Upper lobe of left lung (tissue), 6 donors: ENCODE measurements around the gene PLIN3. TPM values are rescaled to one million over a fixed set of nuclear protein-coding genes. Genes with fewer than 3 reads are reported as not detected.
"Not testable (repeated sequence)": the region's sequence is repeated elsewhere in the genome, so short reads cannot be mapped to it uniquely, and the experiment has no call there.

Experiments used
- ATAC-seq, 2 donors: fragments of 200-7000 bp; cut with Tn5 transposase; one replicate each; pipeline ENCODE4 v1.9.1; 2022; ENCODE audit warnings: mild to moderate bottlenecking in 2 of 2, moderate library complexity in 2 of 2; ENCODE audit not compliant: low FRiP score in 2 of 2
- DNase-seq, 2 donors: peaks; one replicate each; pipeline ENCODE4 v3.0.0-alpha.2; 2019 to 2020
- H3K27ac ChIP-seq, 4 donors: fragments of 200-600 bp; sonication (generic); one replicate each; pipeline ENCODE4 v1.5.1; 2016 to 2019
- H3K27me3 ChIP-seq, 4 donors: fragments of 200-600 bp; sonication (generic); one replicate each; pipeline ENCODE4 v1.5.1; 2017 to 2019
- H3K36me3 ChIP-seq, 4 donors: fragments of 200-600 bp; sonication (generic); one replicate each; pipeline ENCODE4 v1.5.1; 2016 to 2019
- H3K4me1 ChIP-seq, 4 donors: fragments of 200-600 bp; sonication (generic); one replicate each; pipeline ENCODE4 v1.5.1; 2018 to 2019
- H3K4me3 ChIP-seq, 4 donors: fragments of 200-600 bp; sonication (generic); one replicate each; pipeline ENCODE4 v1.5.1; 2017 to 2019; ENCODE audit warnings: mild to moderate bottlenecking in 2 of 4, moderate library complexity in 1 of 4
- H3K9me3 ChIP-seq, 4 donors: fragments of 200-600 bp; sonication (generic); one replicate each; pipeline ENCODE4 v1.5.1; 2018 to 2019
- CTCF ChIP-seq, 6 experiments: fragments of 450-650 bp in 4 of 6; fragments of 200-600 bp in 2 of 6; sonication (generic) in 2 of 6; IDR thresholded peaks; one replicate each; pipeline ENCODE4 v1.5.1; 2016 to 2019; ENCODE audit warnings: antibody characterized with exemption in 6 of 6
- EP300 ChIP-seq, 4 donors: sonication (generic); formaldehyde crosslinking; IDR thresholded peaks; one replicate each; pipeline ENCODE4 v1.5.1; 2017; ENCODE audit warnings: antibody characterized with exemption in 4 of 4, control low read depth in 2 of 4
- POLR2A ChIP-seq, 4 donors: fragments of 450-650 bp; IDR thresholded peaks; one replicate each; pipeline ENCODE4 v1.5.1; 2016 to 2017; ENCODE audit warnings: antibody characterized with exemption in 4 of 4, mild to moderate bottlenecking in 2 of 4
- POLR2AphosphoS5 ChIP-seq, 2 donors: sonication (generic); formaldehyde crosslinking; IDR thresholded peaks; one replicate each; pipeline ENCODE4 v1.5.1; 2017; ENCODE audit warnings: antibody characterized with exemption in 2 of 2
- WGBS, 2 donors: methylation state at CpG; one replicate each; pipeline ENCODE4 v1.1.5; 2017 to 2018; 5-methylcytosine and 5-hydroxymethylcytosine counted together
- total RNA-seq, 6 donors: library from RNA; depleted of rRNA in 4 of 6; stranded (reverse); fragments of >200 nt in 4 of 6; gene quantifications; one replicate each; pipeline versions ENCODE4 v1.1.0 to v1.2.1, GENCODE V29; 2016 to 2021
- donor health status: DM: no; HTN: no; CAD: no; lungs with moderate emphysema.
- donor health status: DM: no; HTN: yes; CAD: no; lungs with severe emphysema.

PLIN3 gene
- total RNA-seq, 6 donors from 2014 or later: 29.3 to 55.1 (median 38.4) TPM

DNA sequence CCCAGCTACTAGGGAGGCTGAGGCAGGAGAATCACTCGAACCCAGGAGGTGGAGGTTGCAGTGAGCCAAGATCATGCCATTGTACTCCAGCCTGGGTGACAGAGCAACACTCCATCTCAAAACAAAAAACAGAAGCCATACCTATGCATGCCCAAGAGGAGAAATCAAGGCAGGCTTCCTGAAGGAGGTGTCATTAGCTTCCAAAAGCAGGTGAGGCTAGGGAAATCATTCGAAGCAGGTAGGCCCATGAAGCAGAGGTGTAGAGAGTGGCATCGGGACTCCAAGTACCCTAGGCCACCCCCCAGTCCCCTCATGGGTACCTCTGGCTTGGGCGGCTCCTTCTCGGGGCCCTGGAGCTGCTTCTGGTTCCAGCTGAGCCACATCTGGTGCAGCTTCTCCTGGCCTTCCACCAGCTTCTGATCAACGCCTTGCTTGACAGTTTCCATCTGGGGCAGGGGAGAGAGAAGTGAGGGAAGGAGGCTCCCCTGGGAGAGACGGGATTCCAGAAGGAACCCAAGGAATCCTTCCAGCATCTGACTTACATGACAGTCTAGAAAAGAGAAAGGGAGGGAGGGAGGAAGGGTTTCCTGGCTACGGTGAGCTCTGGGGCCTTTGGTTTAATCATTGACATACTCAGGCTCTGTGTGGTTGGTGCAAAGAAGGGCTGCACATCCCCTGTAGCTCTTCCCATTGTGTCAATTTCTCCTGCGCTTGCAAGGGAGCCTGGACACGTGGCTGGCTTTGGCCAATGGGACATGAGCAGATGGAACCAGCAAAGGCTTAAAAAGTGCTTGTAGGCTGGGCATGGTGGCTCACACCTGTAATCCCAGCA, 22.9 kb downstream of the PLIN3 start:
- Histone ChIP-seq H3K4me1 (no peaks in the 10 kb centered on the region), H3K27me3 (no peaks in the 10 kb centered on the region), H3K4me3 (no peak overlapping the region), H3K27ac (peak overlapping the region in 2 of 4 donors; percentile 33 to 52), H3K36me3 (peaks cover 3 to 81% (median 39%) of the 10 kb centered on the region in 4 donors), H3K9me3 (no peaks in the 10 kb centered on the region)
- DNase-seq (no peak), ATAC-seq (peak in 1 of 2 donors; percentile 21)
- WGBS, 2 donors: 61 to 83% methylated on average over 10 of the region's 10 CpGs
- TF ChIP-seq POLR2A (IDR thresholded peaks at IDR 0.05) (no peak), CTCF (IDR thresholded peaks at IDR 0.05) (no peak), EP300 (IDR thresholded peaks at IDR 0.05) (no peak), POLR2AphosphoS5 (IDR thresholded peaks at IDR 0.05) (peak in 1 of 2 donors; percentile 27)

DNA sequence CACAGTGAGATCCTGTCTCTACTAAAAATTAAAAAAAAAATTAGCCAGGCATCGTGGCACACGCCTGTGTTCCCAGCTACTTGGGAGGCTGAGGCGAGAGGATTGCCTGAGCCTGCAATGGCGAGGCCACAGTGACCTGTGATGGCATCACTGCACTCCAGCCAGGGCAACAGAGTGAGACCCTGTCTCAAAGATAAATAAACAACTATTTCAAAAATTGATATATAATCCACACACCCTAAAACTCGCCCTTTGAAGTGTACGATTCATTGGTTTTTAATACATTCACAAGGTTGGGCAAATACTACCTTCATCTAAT, 23.9 kb downstream of the PLIN3 start:
- no peaks in the 10 kb centered on the region for H3K27me3 ChIP-seq
- H3K4me3 ChIP-seq: no peak overlapping the region
- H3K36me3 ChIP-seq: peaks cover 3 to 86% (median 42%) of the 10 kb centered on the region in 4 donors
- no peak for DNase-seq
- ATAC-seq: no peak
- no peaks in the 10 kb centered on the region for H3K9me3 ChIP-seq
- H3K4me1 ChIP-seq: no peaks in the 10 kb centered on the region
- TF ChIP-seq POLR2AphosphoS5 (IDR thresholded peaks at IDR 0.05): no peak
- no peak for TF ChIP-seq POLR2A (IDR thresholded peaks at IDR 0.05)
- TF ChIP-seq EP300 (IDR thresholded peaks at IDR 0.05): no peak
- no peak for TF ChIP-seq CTCF (IDR thresholded peaks at IDR 0.05)
- 95 to 98% methylated on average over 6 of the region's 6 CpGs for WGBS, 2 donors
- H3K27ac ChIP-seq: no peak overlapping the region

- Histone ChIP-seq H3K27ac (no peak overlapping the region), H3K4me3 (no peak overlapping the region), H3K4me1 (no peaks in the 10 kb centered on the region), H3K27me3 (no peaks in the 10 kb centered on the region), H3K9me3 (no peaks in the 10 kb centered on the region), H3K36me3 (peaks cover under 1 to 57% (median 21%) of the 10 kb centered on the region in 4 donors)
- TF ChIP-seq POLR2A (IDR thresholded peaks at IDR 0.05) (no peak), POLR2AphosphoS5 (IDR thresholded peaks at IDR 0.05) (no peak), CTCF (IDR thresholded peaks at IDR 0.05) (no peak), EP300 (IDR thresholded peaks at IDR 0.05) (no peak)
- ATAC-seq (no peak), DNase-seq (peak in 1 of 2 donors; percentile 79)
- 93 to 97% methylated on average over 12 to 16 of the region's 17 CpGs for WGBS, 2 donors
Observed at GRCh38 chr19:4839192-4839591, 28.3 kb downstream of the PLIN3 start.

DNA sequence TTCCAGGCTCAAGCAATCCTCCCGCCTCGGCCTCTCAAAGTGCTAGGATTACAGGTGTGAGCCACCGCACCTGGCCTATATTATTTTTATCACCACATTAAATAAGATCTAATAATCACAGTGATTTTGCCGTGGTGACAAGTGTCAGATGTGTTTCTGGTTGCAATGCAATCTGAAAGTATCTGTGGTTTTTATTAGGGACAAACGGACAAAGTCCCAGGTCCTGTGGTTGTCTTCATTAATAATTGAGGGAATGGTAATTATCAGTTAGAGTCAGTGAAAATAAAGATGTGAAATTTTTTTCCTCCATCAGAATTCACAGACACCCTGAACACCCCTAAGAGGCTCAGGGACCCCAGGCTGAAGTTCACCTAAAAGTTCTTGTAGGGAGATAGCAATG, 34.7 kb downstream of the PLIN3 start:
- ATAC-seq: no peak
- no peaks in the 10 kb centered on the region for H3K27me3 ChIP-seq
- peaks cover 19 to 33% (median 21%) of the 10 kb centered on the region in 4 donors for H3K4me1 ChIP-seq
- H3K4me3 ChIP-seq: no peak overlapping the region
- DNase-seq: no peak
- H3K27ac ChIP-seq: no peak overlapping the region
- H3K9me3 ChIP-seq: no peaks in the 10 kb centered on the region
- no peak for TF ChIP-seq POLR2AphosphoS5 (IDR thresholded peaks at IDR 0.05)
- TF ChIP-seq EP300 (IDR thresholded peaks at IDR 0.05): no peak
- TF ChIP-seq POLR2A (IDR thresholded peaks at IDR 0.05): no peak
- TF ChIP-seq CTCF (IDR thresholded peaks at IDR 0.05): no peak
- H3K36me3 ChIP-seq: peaks cover 0 to 2% (median under 1%) of the 10 kb centered on the region in 4 donors
- WGBS, 2 donors: 87 to 94% methylated on average over 5 of the region's 5 CpGs

GRCh38 chr19:4831979-4832340, 35.5 kb downstream of the PLIN3 start:
- ATAC-seq: peak in 1 of 2 donors; percentile 44

More at GRCh38 chr19:4831979-4832340, 35.5 kb downstream of the PLIN3 start:
- H3K36me3 ChIP-seq, H3K27me3 ChIP-seq, H3K9me3 ChIP-seq, DNase-seq: not testable (repeated sequence)
- WGBS, 2 donors: 23 to 28% methylated on average over 9 of the region's 9 CpGs
- Histone ChIP-seq H3K4me3 (peak overlapping the region; percentile 73 to 97 (median 79)), H3K27ac (peak overlapping the region; percentile 91 to 98 (median 93)), H3K4me1 (peaks cover 20 to 37% (median 21%) of the 10 kb centered on the region in 4 donors)
